Testis (tissue), 2 donors: ENCODE results near the gene SNAPC2.

Experiments used
- POLR2A ChIP-seq: fragments of 450-650 bp; IDR thresholded peaks from one replicate; pipeline ENCODE4 v1.6.1; 2017; ENCODE audit warnings: antibody characterized with exemption, mild to moderate bottlenecking, moderate library complexity
- TF ChIP-seq, protein P1 (sequence below), 3 experiments: fragments of 450-650 bp in 2 of 3; fragments of 200-600 bp in 1 of 3; sonication (generic) in 1 of 3; IDR thresholded peaks; one replicate each; pipeline ENCODE4 v1.5.1; 2016 to 2019; ENCODE audit warnings: antibody characterized with exemption in 3 of 3, mild to moderate bottlenecking in 2 of 3, moderate library complexity in 1 of 3

DNA sequence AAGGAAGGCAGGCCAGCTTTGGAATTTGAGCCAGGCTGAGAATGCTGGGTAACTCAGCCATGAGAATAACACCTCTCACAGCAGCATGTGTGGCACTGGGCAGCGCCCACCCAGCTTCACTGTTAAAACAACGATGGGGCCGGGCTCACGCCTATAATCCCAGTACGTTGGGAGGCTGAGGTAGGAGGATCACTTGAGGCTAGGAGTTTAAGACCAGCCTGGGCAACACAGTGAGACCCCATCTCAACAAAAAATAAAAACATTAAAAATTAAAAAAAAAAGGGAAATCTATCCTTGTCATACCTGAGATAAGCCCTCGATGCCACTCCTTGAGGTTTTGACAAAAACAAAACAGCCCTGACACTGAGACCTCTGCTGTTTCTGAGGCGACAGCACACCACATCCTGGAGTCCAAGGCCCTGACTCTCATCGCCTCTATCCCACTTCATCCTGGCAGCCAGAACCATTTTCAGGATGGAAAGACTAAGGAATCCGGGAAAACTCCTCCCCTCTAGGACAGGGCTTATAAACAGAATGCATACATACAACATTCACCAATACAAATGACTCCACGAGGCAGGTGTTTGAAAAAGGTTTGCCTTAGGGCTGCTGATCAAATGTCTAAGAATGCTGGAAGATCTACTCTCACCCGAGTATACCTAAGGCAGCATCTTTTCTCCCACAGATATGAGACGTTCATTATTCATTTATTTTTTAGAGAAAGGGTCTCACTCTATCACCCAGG is 46.0 kb downstream of the SNAPC2 start:
- TF ChIP-seq, protein P1, sequence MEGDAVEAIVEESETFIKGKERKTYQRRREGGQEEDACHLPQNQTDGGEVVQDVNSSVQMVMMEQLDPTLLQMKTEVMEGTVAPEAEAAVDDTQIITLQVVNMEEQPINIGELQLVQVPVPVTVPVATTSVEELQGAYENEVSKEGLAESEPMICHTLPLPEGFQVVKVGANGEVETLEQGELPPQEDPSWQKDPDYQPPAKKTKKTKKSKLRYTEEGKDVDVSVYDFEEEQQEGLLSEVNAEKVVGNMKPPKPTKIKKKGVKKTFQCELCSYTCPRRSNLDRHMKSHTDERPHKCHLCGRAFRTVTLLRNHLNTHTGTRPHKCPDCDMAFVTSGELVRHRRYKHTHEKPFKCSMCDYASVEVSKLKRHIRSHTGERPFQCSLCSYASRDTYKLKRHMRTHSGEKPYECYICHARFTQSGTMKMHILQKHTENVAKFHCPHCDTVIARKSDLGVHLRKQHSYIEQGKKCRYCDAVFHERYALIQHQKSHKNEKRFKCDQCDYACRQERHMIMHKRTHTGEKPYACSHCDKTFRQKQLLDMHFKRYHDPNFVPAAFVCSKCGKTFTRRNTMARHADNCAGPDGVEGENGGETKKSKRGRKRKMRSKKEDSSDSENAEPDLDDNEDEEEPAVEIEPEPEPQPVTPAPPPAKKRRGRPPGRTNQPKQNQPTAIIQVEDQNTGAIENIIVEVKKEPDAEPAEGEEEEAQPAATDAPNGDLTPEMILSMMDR (IDR thresholded peaks at IDR 0.05), result no peak
- no peak for TF ChIP-seq POLR2A
